ENCODE data around the gene AKR1C4. TPM values are rescaled to one million over a fixed set of nuclear protein-coding genes. Genes with fewer than 3 reads are reported as not detected.
"Not testable (repeated sequence)": the region's sequence is repeated elsewhere in the genome, so short reads cannot be mapped to it uniquely, and the experiment has no call there.

AKR1C4 gene
- total RNA-seq, 2 experiments from 2014 or later = not detected

GRCh38 chr10:5184987-5185775 is 11.5 kb upstream of the AKR1C4 start, which contains the start of gene AKR1C8:
AKR1C8 (minus strand) TSS chr10:5185150; CDS start chr10:5185104, 46 bp downstream.
- DNase-seq = no peak
- Mint-ChIP-seq H3K27ac (no peak within 1 kb of the TSS), H3K4me1 (no peaks in the 10 kb centered on the region), H3K4me3 (no peak within 1 kb of the TSS), H3K36me3 (no peaks in the 10 kb centered on the region), H3K27me3 (no peaks in the 10 kb centered on the region), H3K9me3 (no peaks in the 10 kb centered on the region)

GRCh38 chr10:5187867-5188266 is 8.8 kb upstream of the AKR1C4 start:
- DNase-seq = no peak
- no peaks in the 10 kb centered on the region for H3K9me3 Mint-ChIP-seq
- H3K36me3 Mint-ChIP-seq = no peaks in the 10 kb centered on the region
- H3K4me1 Mint-ChIP-seq = no peaks in the 10 kb centered on the region
- H3K4me3 Mint-ChIP-seq = no peak overlapping the region
- H3K27me3 Mint-ChIP-seq = no peaks in the 10 kb centered on the region
- H3K27ac Mint-ChIP-seq = no peak overlapping the region

GRCh38 chr10:5188358-5188757 is 8.3 kb upstream of the AKR1C4 start:
- H3K27me3 Mint-ChIP-seq = no peaks in the 10 kb centered on the region
- H3K27ac Mint-ChIP-seq = no peak overlapping the region
- H3K4me3 Mint-ChIP-seq = no peak overlapping the region
- no peaks in the 10 kb centered on the region for H3K36me3 Mint-ChIP-seq
- no peaks in the 10 kb centered on the region for H3K4me1 Mint-ChIP-seq
- DNase-seq = no peak
- H3K9me3 Mint-ChIP-seq = no peaks in the 10 kb centered on the region

- Mint-ChIP-seq H3K4me3 (no peak overlapping the region), H3K36me3 (no peaks in the 10 kb centered on the region), H3K9me3 (no peaks in the 10 kb centered on the region), H3K27ac (no peak overlapping the region), H3K27me3 (no peaks in the 10 kb centered on the region), H3K4me1 (no peaks in the 10 kb centered on the region)
- DNase-seq = no peak
These were observed 2.2 kb upstream of the AKR1C4 start for GRCh38 chr10:5194431-5194830.

GRCh38 chr10:5195727-5196374 is 786 bp upstream of the AKR1C4 start:
- Mint-ChIP-seq H3K36me3 (no peaks in the 10 kb centered on the region), H3K4me1 (no peaks in the 10 kb centered on the region), H3K4me3 (no peak overlapping the region), H3K9me3 (no peaks in the 10 kb centered on the region), H3K27ac (no peak overlapping the region), H3K27me3 (no peaks in the 10 kb centered on the region)
- no peak for DNase-seq

GRCh38 chr10:5198386-5198785 is 1.7 kb downstream of the AKR1C4 start:
- no peak overlapping the region for H3K27ac Mint-ChIP-seq
- H3K9me3 Mint-ChIP-seq = peaks cover 8% of the 10 kb centered on the region
- peaks cover 4% of the 10 kb centered on the region for H3K27me3 Mint-ChIP-seq
- no peak overlapping the region for H3K4me3 Mint-ChIP-seq
- H3K36me3 Mint-ChIP-seq = peaks cover 1% of the 10 kb centered on the region
- no peaks in the 10 kb centered on the region for H3K4me1 Mint-ChIP-seq
- DNase-seq = no peak

GRCh38 chr10:5199398-5199797 is 2.8 kb downstream of the AKR1C4 start:
- peaks cover 1% of the 10 kb centered on the region for H3K36me3 Mint-ChIP-seq
- H3K27me3 Mint-ChIP-seq = peaks cover 4% of the 10 kb centered on the region
- no peaks in the 10 kb centered on the region for H3K4me1 Mint-ChIP-seq
- no peak for DNase-seq
- H3K9me3 Mint-ChIP-seq = peaks cover 13% of the 10 kb centered on the region
- no peak overlapping the region for H3K27ac Mint-ChIP-seq
- H3K4me3 Mint-ChIP-seq = no peak overlapping the region

- Mint-ChIP-seq H3K9me3 (peaks cover 18% of the 10 kb centered on the region), H3K27ac (no peak overlapping the region), H3K4me1 (no peaks in the 10 kb centered on the region), H3K27me3 (peaks cover 10% of the 10 kb centered on the region), H3K36me3 (peaks cover 1% of the 10 kb centered on the region), H3K4me3 (no peak overlapping the region)
- DNase-seq = no peak
These were observed 10.2 kb downstream of the AKR1C4 start for GRCh38 chr10:5206799-5207198.

- DNase-seq, H3K9me3 Mint-ChIP-seq, H3K36me3 Mint-ChIP-seq, H3K4me3 Mint-ChIP-seq, H3K4me1 Mint-ChIP-seq, H3K27me3 Mint-ChIP-seq, H3K27ac Mint-ChIP-seq: not testable (repeated sequence)
These were observed 13.1 kb downstream of the AKR1C4 start for GRCh38 chr10:5209776-5210175.

GRCh38 chr10:5210261-5210660 is 13.6 kb downstream of the AKR1C4 start:
- H3K4me3 Mint-ChIP-seq, H3K27ac Mint-ChIP-seq, H3K9me3 Mint-ChIP-seq, DNase-seq, H3K36me3 Mint-ChIP-seq, H3K4me1 Mint-ChIP-seq: not testable (repeated sequence)
- H3K27me3 Mint-ChIP-seq = peaks cover 11% of the 10 kb centered on the region

- Mint-ChIP-seq H3K27me3 (peaks cover 12% of the 10 kb centered on the region), H3K9me3 (peaks cover 7% of the 10 kb centered on the region), H3K4me3 (no peak overlapping the region), H3K4me1 (no peaks in the 10 kb centered on the region), H3K36me3 (no peaks in the 10 kb centered on the region), H3K27ac (no peak overlapping the region)
- no peak for DNase-seq
These were observed 15.3 kb downstream of the AKR1C4 start for GRCh38 chr10:5211696-5212536.

- Mint-ChIP-seq H3K36me3 (no peaks in the 10 kb centered on the region), H3K27ac (no peak overlapping the region), H3K27me3 (peaks cover 12% of the 10 kb centered on the region), H3K4me3 (no peak overlapping the region), H3K9me3 (peaks cover 3% of the 10 kb centered on the region), H3K4me1 (no peaks in the 10 kb centered on the region)
- DNase-seq = no peak
These were observed 20.2 kb downstream of the AKR1C4 start for GRCh38 chr10:5216801-5217200.

- H3K27me3 Mint-ChIP-seq = peaks cover 12% of the 10 kb centered on the region
- H3K27ac Mint-ChIP-seq = no peak overlapping the region
- H3K4me3 Mint-ChIP-seq = no peak overlapping the region
- no peaks in the 10 kb centered on the region for H3K4me1 Mint-ChIP-seq
- peaks cover 4% of the 10 kb centered on the region for H3K9me3 Mint-ChIP-seq
- H3K36me3 Mint-ChIP-seq = no peaks in the 10 kb centered on the region
- no peak for DNase-seq
These were observed 22.6 kb downstream of the AKR1C4 start for GRCh38 chr10:5219262-5219661.

GRCh38 chr10:5222942-5223341 is 26.3 kb downstream of the AKR1C4 start:
- H3K9me3 Mint-ChIP-seq, H3K4me1 Mint-ChIP-seq, DNase-seq, H3K4me3 Mint-ChIP-seq, H3K27me3 Mint-ChIP-seq, H3K36me3 Mint-ChIP-seq, H3K27ac Mint-ChIP-seq: not testable (repeated sequence)

- peaks cover 2% of the 10 kb centered on the region for H3K9me3 Mint-ChIP-seq
- H3K36me3 Mint-ChIP-seq = no peaks in the 10 kb centered on the region
- H3K4me1 Mint-ChIP-seq = no peaks in the 10 kb centered on the region
- H3K4me3 Mint-ChIP-seq = no peak overlapping the region
- H3K27me3 Mint-ChIP-seq = no peaks in the 10 kb centered on the region
- no peak for DNase-seq
- H3K27ac Mint-ChIP-seq = no peak overlapping the region
These were observed 32.4 kb downstream of the AKR1C4 start for GRCh38 chr10:5229019-5229418.

All from activated naive CD8-positive, alpha-beta T cell treated with anti-CD3 and anti-CD28 coated beads for 36 hours (primary cell).